Endothelial cell (in vitro differentiated cells): ENCODE data around the gene MALAT1. TPM values are rescaled to one million over a fixed set of nuclear protein-coding genes. Genes with fewer than 3 reads are reported as not detected.

Source experiments
- DNase-seq: peaks from one replicate; pipeline ENCODE4 v3.0.0; 2021; ENCODE audit warnings: low spot score
- H3K27ac Mint-ChIP-seq: one replicate; pipeline ENCODE4 v1.8.0; 2021; ENCODE audit warnings: mixed read lengths, inconsistent platforms; ENCODE audit not compliant: unreplicated experiment
- H3K27me3 Mint-ChIP-seq: one replicate; pipeline ENCODE4 v1.8.0; 2021; ENCODE audit warnings: mild to moderate bottlenecking, moderate library complexity, mixed read lengths, inconsistent platforms; ENCODE audit not compliant: unreplicated experiment
- H3K36me3 Mint-ChIP-seq: one replicate; pipeline ENCODE4 v1.8.0; 2021; ENCODE audit warnings: mild to moderate bottlenecking, low read depth, mixed read lengths, inconsistent platforms; ENCODE audit not compliant: unreplicated experiment
- H3K4me1 Mint-ChIP-seq: one replicate; pipeline ENCODE4 v1.8.0; 2021; ENCODE audit warnings: mild to moderate bottlenecking, mixed read lengths, inconsistent platforms; ENCODE audit not compliant: unreplicated experiment
- H3K4me3 Mint-ChIP-seq: one replicate; pipeline ENCODE4 v1.8.0; 2021; ENCODE audit warnings: mild to moderate bottlenecking, mixed read lengths, inconsistent platforms; ENCODE audit not compliant: unreplicated experiment
- H3K9me3 Mint-ChIP-seq: one replicate; pipeline ENCODE4 v1.8.0; 2021; ENCODE audit warnings: mixed read lengths, inconsistent platforms; ENCODE audit not compliant: unreplicated experiment
- CTCF ChIP-seq: fragments of 200-600 bp; sonication (generic); IDR thresholded peaks from one replicate; pipeline ENCODE4 v1.5.0; 2021; ENCODE audit warnings: antibody characterized with exemption; ENCODE audit not compliant: unreplicated experiment
- total RNA-seq: library from RNA; stranded (reverse); fragmentation: NEBNext Ultra II Directional; extraction: Animal tissue kit (Norgen Biotek cat#: 25700); gene quantifications from one replicate; pipeline ENCODE4 v1.2.1, GENCODE V29; 2021; ENCODE audit not compliant: unreplicated experiment

MALAT1 gene
- total RNA-seq, 1 donor from 2014 or later, result 4,747 TPM

- Mint-ChIP-seq H3K9me3 (no peaks in the 10 kb centered on the region), H3K4me1 (peaks cover 16% of the 10 kb centered on the region)
- DNase-seq, result no peak
Observed at GRCh38 chr11:65476632-65477148, 22.2 kb upstream of the MALAT1 start.

GRCh38 chr11:65477149-65477965, 21.5 kb upstream of the MALAT1 start:
- DNase-seq, result peak; percentile 89
- TF ChIP-seq CTCF, result no peak
- Mint-ChIP-seq H3K27ac (peak overlapping the region; percentile 99), H3K27me3 (peaks cover 2% of the 10 kb centered on the region), H3K9me3 (no peaks in the 10 kb centered on the region), H3K4me3 (peak overlapping the region; percentile 91), H3K4me1 (peaks cover 11% of the 10 kb centered on the region), H3K36me3 (no peaks in the 10 kb centered on the region)

More at GRCh38 chr11:65476632-65477148, 22.2 kb upstream of the MALAT1 start:
- no peak for TF ChIP-seq CTCF
- peak overlapping the region; percentile 89 for H3K4me3 Mint-ChIP-seq
- peak overlapping the region; percentile 97 for H3K27ac Mint-ChIP-seq
- H3K27me3 Mint-ChIP-seq, result peaks cover 2% of the 10 kb centered on the region
- H3K36me3 Mint-ChIP-seq, result no peaks in the 10 kb centered on the region

GRCh38 chr11:65478388-65479183, 20.3 kb upstream of the MALAT1 start:
- Mint-ChIP-seq H3K27ac (no peak overlapping the region), H3K27me3 (peaks cover 2% of the 10 kb centered on the region), H3K36me3 (no peaks in the 10 kb centered on the region), H3K4me1 (peaks cover 11% of the 10 kb centered on the region), H3K4me3 (no peak overlapping the region), H3K9me3 (no peaks in the 10 kb centered on the region)
- no peak for DNase-seq
- no peak for TF ChIP-seq CTCF

GRCh38 chr11:65479184-65480145, 19.4 kb upstream of the MALAT1 start:
- no peak overlapping the region for H3K4me3 Mint-ChIP-seq
- TF ChIP-seq CTCF, result no peak

More at GRCh38 chr11:65479184-65480145, 19.4 kb upstream of the MALAT1 start:
- Mint-ChIP-seq H3K27ac (peak overlapping the region; percentile 2), H3K27me3 (peaks cover 2% of the 10 kb centered on the region), H3K4me1 (peaks cover 11% of the 10 kb centered on the region), H3K9me3 (no peaks in the 10 kb centered on the region), H3K36me3 (no peaks in the 10 kb centered on the region)
- no peak for DNase-seq
